Measurements from ENCODE around the gene RNPEPL1. TPM values are rescaled to one million over a fixed set of nuclear protein-coding genes. Genes with fewer than 3 reads are reported as not detected.

The RNPEPL1 gene
- total RNA-seq, 1 donor from 2014 or later = 196 TPM

- no peaks in the 10 kb centered on the region for H3K9me3 ChIP-seq
- TF ChIP-seq CTCF (IDR thresholded peaks at IDR 0.05) = no peak
- DNase-seq (ENCODE audit: low spot score in 2 of 2) = peak; percentile 5 to 62
- H3K4me3 ChIP-seq = peak overlapping the region in 1 of 2 donors; percentile 91
- H3K36me3 ChIP-seq = peaks cover 21 to 23% of the 10 kb centered on the region in 2 donors
- intact Hi-C loops (cut with DNase I) = loop anchor here (5.0 to 10.0 kb wide), 6 partner anchors 195 to 1168 kb away; partner anchors contain the start of genes HDAC4, PASK, SNED1 and STK25
- no peak overlapping the region for H3K27ac ChIP-seq
- H3K4me1 ChIP-seq = peaks cover 14 to 31% of the 10 kb centered on the region in 2 donors
- H3K27me3 ChIP-seq = no peaks in the 10 kb centered on the region
These were observed 1.8 kb downstream of the RNPEPL1 start for GRCh38 chr2:240569998-240570530.

GRCh38 chr2:240570531-240571313 lies 2.4 kb downstream of the RNPEPL1 start:
- Histone ChIP-seq H3K9me3 (no peaks in the 10 kb centered on the region), H3K4me1 (peaks cover 12 to 27% of the 10 kb centered on the region in 2 donors), H3K4me3 (peak overlapping the region in 1 of 2 donors; percentile 91), H3K27ac (no peak overlapping the region), H3K27me3 (no peaks in the 10 kb centered on the region), H3K36me3 (peaks cover 27 to 29% of the 10 kb centered on the region in 2 donors)
- DNase-seq (ENCODE audit: low spot score in 2 of 2) = peak; percentile 4 to 56
- intact Hi-C loops (cut with DNase I) = no loop called here
- no peak for TF ChIP-seq CTCF (IDR thresholded peaks at IDR 0.05)

GRCh38 chr2:240571314-240571973 lies 3.2 kb downstream of the RNPEPL1 start:
- Histone ChIP-seq H3K9me3 (no peaks in the 10 kb centered on the region), H3K4me1 (peaks cover 9 to 21% of the 10 kb centered on the region in 2 donors), H3K4me3 (no peak overlapping the region), H3K27me3 (no peaks in the 10 kb centered on the region), H3K36me3 (peaks cover 27 to 37% of the 10 kb centered on the region in 2 donors), H3K27ac (no peak overlapping the region)
- intact Hi-C loops (cut with DNase I) = no loop called here
- DNase-seq (ENCODE audit: low spot score in 2 of 2) = peak in 1 of 2 donors; percentile 58
- TF ChIP-seq CTCF (IDR thresholded peaks at IDR 0.05) = no peak

GRCh38 chr2:240572141-240573031 lies 4.1 kb downstream of the RNPEPL1 start:
- H3K9me3 ChIP-seq = no peaks in the 10 kb centered on the region
- H3K27me3 ChIP-seq = no peaks in the 10 kb centered on the region
- peaks cover 3 to 16% of the 10 kb centered on the region in 2 donors for H3K4me1 ChIP-seq
- intact Hi-C loops (cut with DNase I) = no loop called here
- H3K36me3 ChIP-seq = peaks cover 29 to 46% of the 10 kb centered on the region in 2 donors
- no peak for TF ChIP-seq CTCF (IDR thresholded peaks at IDR 0.05)
- no peak overlapping the region for H3K4me3 ChIP-seq
- DNase-seq (ENCODE audit: low spot score in 2 of 2) = no peak
- no peak overlapping the region for H3K27ac ChIP-seq

GRCh38 chr2:240573071-240573515 lies 4.8 kb downstream of the RNPEPL1 start:
- H3K27ac ChIP-seq = no peak overlapping the region
- no peak for DNase-seq (ENCODE audit: low spot score in 2 of 2)
- peaks cover 3 to 16% of the 10 kb centered on the region in 2 donors for H3K4me1 ChIP-seq

More at GRCh38 chr2:240573071-240573515, 4.8 kb downstream of the RNPEPL1 start:
- Histone ChIP-seq H3K27me3 (no peaks in the 10 kb centered on the region), H3K4me3 (no peak overlapping the region), H3K36me3 (peaks cover 36 to 53% of the 10 kb centered on the region in 2 donors), H3K9me3 (no peaks in the 10 kb centered on the region)
- no peak for TF ChIP-seq CTCF (IDR thresholded peaks at IDR 0.05)
- intact Hi-C loops (cut with DNase I) = no loop called here

Data from ascending aorta (tissue), 2 donors.